GM19397 (cell line): ENCODE results near the gene CLSTN1.

Experiments
- ATAC-seq: cut with Tn5 transposase; IDR thresholded peaks from one replicate; pipeline ENCODE4 v1.9.1; 2021; ENCODE audit warnings: mild to moderate bottlenecking, moderate library complexity; ENCODE audit not compliant: unreplicated experiment

Gene CLSTN1

GRCh38 chr1:9852004-9852403 lies 28.2 kb upstream of the CLSTN1 start:
- ATAC-seq, result no peak

GRCh38 chr1:9850442-9851162 lies 26.8 kb upstream of the CLSTN1 start:
- no peak for ATAC-seq

GRCh38 chr1:9849691-9850441 lies 26.1 kb upstream of the CLSTN1 start:
- ATAC-seq, result no peak

GRCh38 chr1:9848022-9848421 lies 24.3 kb upstream of the CLSTN1 start:
- ATAC-seq, result no peak

GRCh38 chr1:9847269-9847668 lies 23.5 kb upstream of the CLSTN1 start:
- ATAC-seq, result no peak

GRCh38 chr1:9846611-9847171 lies 22.9 kb upstream of the CLSTN1 start:
- ATAC-seq, result no peak

GRCh38 chr1:9845914-9846313 lies 22.1 kb upstream of the CLSTN1 start:
- ATAC-seq, result no peak

GRCh38 chr1:9844756-9845155 lies 21.0 kb upstream of the CLSTN1 start:
- ATAC-seq, result no peak

- ATAC-seq, result no peak
Measured at GRCh38 chr1:9844106-9844505, 20.3 kb upstream of the CLSTN1 start.

GRCh38 chr1:9843576-9843945 lies 19.8 kb upstream of the CLSTN1 start:
- no peak for ATAC-seq

GRCh38 chr1:9842781-9843575 lies 19.2 kb upstream of the CLSTN1 start:
- ATAC-seq, result no peak

- ATAC-seq, result no peak
Measured at GRCh38 chr1:9842073-9842711, 18.4 kb upstream of the CLSTN1 start.

GRCh38 chr1:9841460-9841859 lies 17.7 kb upstream of the CLSTN1 start:
- ATAC-seq, result no peak

GRCh38 chr1:9840176-9840575 lies 16.4 kb upstream of the CLSTN1 start:
- no peak for ATAC-seq

GRCh38 chr1:9838946-9839345 lies 15.2 kb upstream of the CLSTN1 start:
- ATAC-seq, result no peak

- no peak for ATAC-seq
Measured at GRCh38 chr1:9836632-9836960, 12.8 kb upstream of the CLSTN1 start.

GRCh38 chr1:9835758-9836631 lies 12.2 kb upstream of the CLSTN1 start:
- ATAC-seq, result no peak

- ATAC-seq, result no peak
Measured at GRCh38 chr1:9835404-9835757, 11.6 kb upstream of the CLSTN1 start.

- no peak for ATAC-seq
Measured at GRCh38 chr1:9833632-9834031, 9.9 kb upstream of the CLSTN1 start.

- ATAC-seq, result no peak
Measured at GRCh38 chr1:9827558-9828185, 3.9 kb upstream of the CLSTN1 start.
